WTC11 (cell line): Measurements from ENCODE around the gene STPG3. TPM values are rescaled to one million over a fixed set of nuclear protein-coding genes. Genes with fewer than 3 reads are reported as not detected.

Source experiments
- ATAC-seq: fragments of 200-7000 bp; cut with Tn5 transposase; 2 replicates; pipeline ENCODE4 v1.10.0; 2021; ENCODE audit warnings: mild to moderate bottlenecking, moderate library complexity
- CTCF ChIA-PET: fragments of 300-600 bp; sonication (Branson Sonifier 250); formaldehyde crosslinking; loops from one replicate; lab custom pipeline; 2021; ENCODE audit warnings: antibody characterized with exemption; lab: Charles Lee
- POLR2A ChIA-PET: fragments of 350-600 bp; sonication (Branson Sonifier 250); formaldehyde crosslinking; loops from one replicate; lab custom pipeline; 2021; ENCODE audit warnings: antibody characterized with exemption; lab: Charles Lee
- DNase-seq: peaks from one replicate; pipeline ENCODE4 v3.0.0; 2021; ENCODE audit warnings: low spot score
- H3K27ac Mint-ChIP-seq: 2 replicates; pipeline ENCODE4 v1.8.0; 2021; ENCODE audit warnings: mixed read lengths
- H3K27me3 Mint-ChIP-seq: 2 replicates; pipeline ENCODE4 v1.8.0; 2021; ENCODE audit warnings: low read depth, mild to moderate bottlenecking, moderate library complexity, mixed read lengths
- H3K36me3 Mint-ChIP-seq: 2 replicates; pipeline ENCODE4 v1.8.0; 2021; ENCODE audit warnings: mixed read lengths
- H3K4me1 Mint-ChIP-seq: 2 replicates; pipeline ENCODE4 v1.8.0; 2022; ENCODE audit warnings: mixed read lengths
- H3K4me3 Mint-ChIP-seq: 2 replicates; pipeline ENCODE4 v1.8.0; 2021; ENCODE audit warnings: mild to moderate bottlenecking, moderate library complexity, mixed read lengths
- H3K9me3 Mint-ChIP-seq: 2 replicates; pipeline ENCODE4 v1.8.0; 2021; ENCODE audit warnings: mixed read lengths
- ARID4B ChIP-seq: sonication (generic); formaldehyde crosslinking; IDR thresholded peaks from 2 replicates; pipeline ENCODE4 v1.8.0; 2023; ENCODE audit warnings: missing genetic modification reagents, mild to moderate bottlenecking, borderline replicate concordance
- ERG ChIP-seq: fragments of 250-450 bp; sonication (Bioruptor Pico); IDR thresholded peaks from 2 replicates; pipeline ENCODE4 v1.8.0; 2021; ENCODE audit warnings: mild to moderate bottlenecking
- ETV6 ChIP-seq: sonication (generic); formaldehyde crosslinking; IDR thresholded peaks from 2 replicates; pipeline ENCODE4 v1.8.1; 2022; ENCODE audit warnings: mild to moderate bottlenecking, missing genetic modification reagents
- FOXJ3 ChIP-seq: sonication (generic); formaldehyde crosslinking; IDR thresholded peaks from 2 replicates; pipeline ENCODE4 v1.9.0; 2021; ENCODE audit warnings: missing genetic modification reagents, mild to moderate bottlenecking, borderline replicate concordance
- GABPB1 ChIP-seq: sonication (generic); formaldehyde crosslinking; IDR thresholded peaks from 2 replicates; pipeline ENCODE4 v1.8.1; 2023; ENCODE audit warnings: mild to moderate bottlenecking, missing genetic modification reagents
- GTF2I ChIP-seq: fragments of 250-450 bp; sonication (Bioruptor Pico); conservative IDR thresholded peaks from 2 replicates; pipeline ENCODE4 v1.4.0; 2021; ENCODE audit warnings: mild to moderate bottlenecking
- IRF1 ChIP-seq: sonication (generic); formaldehyde crosslinking; IDR thresholded peaks from 2 replicates; pipeline ENCODE4 v1.8.0; 2023; ENCODE audit warnings: missing genetic modification reagents
- JUN ChIP-seq: sonication (generic); formaldehyde crosslinking; IDR thresholded peaks from 2 replicates; pipeline ENCODE4 v1.8.0; 2023; ENCODE audit warnings: mild to moderate bottlenecking, missing genetic modification reagents
- MAX ChIP-seq: sonication (generic); formaldehyde crosslinking; IDR thresholded peaks from 2 replicates; pipeline ENCODE4 v1.8.0; 2022; ENCODE audit warnings: mild to moderate bottlenecking, missing genetic modification reagents
- NFE2L1 ChIP-seq: sonication (generic); formaldehyde crosslinking; IDR thresholded peaks from 2 replicates; pipeline ENCODE4 v1.8.1; 2023; ENCODE audit warnings: missing genetic modification reagents
- PREB ChIP-seq: sonication (generic); formaldehyde crosslinking; IDR thresholded peaks from 2 replicates; pipeline ENCODE4 v1.8.1; 2022; ENCODE audit warnings: mild to moderate bottlenecking, missing genetic modification reagents, moderate library complexity, borderline replicate concordance
- RELA ChIP-seq: sonication (generic); formaldehyde crosslinking; IDR thresholded peaks from 2 replicates; pipeline ENCODE4 v1.8.1; 2022; ENCODE audit warnings: missing genetic modification reagents, mild to moderate bottlenecking, borderline replicate concordance
- SOX15 ChIP-seq: fragments of 250-450 bp; sonication (Bioruptor Pico); IDR thresholded peaks from 2 replicates; pipeline ENCODE4 v1.9.0; 2021; ENCODE audit warnings: mild to moderate bottlenecking
- STAT6 ChIP-seq: sonication (generic); formaldehyde crosslinking; conservative IDR thresholded peaks from 2 replicates; pipeline ENCODE4 v1.8.1; 2023; ENCODE audit warnings: mild to moderate bottlenecking, low read depth, missing genetic modification reagents, moderate library complexity
- TEAD4 ChIP-seq: sonication (generic); formaldehyde crosslinking; IDR thresholded peaks from 2 replicates; pipeline ENCODE4 v1.8.0; 2022; ENCODE audit warnings: mild to moderate bottlenecking, missing genetic modification reagents
- ZBTB21 ChIP-seq: sonication (generic); formaldehyde crosslinking; IDR thresholded peaks from 2 replicates; pipeline ENCODE4 v1.8.1; 2023; ENCODE audit warnings: mild to moderate bottlenecking, missing genetic modification reagents, borderline replicate concordance
- ZBTB43 ChIP-seq: sonication (generic); formaldehyde crosslinking; IDR thresholded peaks from 2 replicates; pipeline ENCODE4 v1.8.1; 2023; ENCODE audit warnings: mild to moderate bottlenecking, missing genetic modification reagents
- ZMAT4 ChIP-seq: fragments of 250-450 bp; sonication (Bioruptor Pico); IDR thresholded peaks from 2 replicates; pipeline ENCODE4 v1.9.0; 2021; ENCODE audit warnings: mild to moderate bottlenecking
- total RNA-seq: library from RNA; stranded (reverse); gene quantifications from 3 replicates; pipeline ENCODE4 v1.2.3, GENCODE V29; 2021

The STPG3 gene
- total RNA-seq, 1 experiment from 2014 or later = 0.26 TPM

- TF ChIP-seq STAT6 (no peak), TEAD4 (no peak), ZBTB21 (no peak), PREB (CRISPR knock-in tag) (no peak), ZBTB43 (no peak), ETV6 (peak; percentile 92; the same call in 1 of the 2 replicates), MAX (CRISPR knock-in tag) (peak; percentile 12; the same call in 1 of the 2 replicates), ZMAT4 (CRISPR knock-in tag) (no peak), FOXJ3 (CRISPR knock-in tag) (no peak), SOX15 (no peak)
Measured at GRCh38 chr9:137277329-137278041, 26.4 kb downstream of the STPG3 start, which contains the start of gene TOR4A (continued).

- CTCF ChIA-PET = interaction anchor here (0.7 to 2.7 kb wide), 14 partner anchors 9 to 231 kb away, joined by 3 to 30 read pairs (median 6); partner anchors contain the start of genes ENTPD8, EXD3, NELFB and NOXA1
- POLR2A ChIA-PET = interaction anchor here (2.0 kb wide), 1 partner anchor 38 kb away, joined by 12 read pairs; the partner anchor contains the start of gene TUBB4B
- TF ChIP-seq IRF1 (CRISPR knock-in tag) (no peak), TEAD4 (no peak), SOX15 (no peak), PREB (CRISPR knock-in tag) (no peak), GTF2I (CRISPR knock-in tag) (no peak), FOXJ3 (CRISPR knock-in tag) (no peak), ERG (CRISPR knock-in tag) (no peak), NFE2L1 (no peak), ZBTB43 (no peak), JUN (CRISPR knock-in tag) (no peak), RELA (no peak), GABPB1 (CRISPR knock-in tag) (no peak), ARID4B (no peak)
Measured at GRCh38 chr9:137278061-137278701, 27.1 kb downstream of the STPG3 start.

More at GRCh38 chr9:137278061-137278701, 27.1 kb downstream of the STPG3 start:
- H3K4me3 Mint-ChIP-seq = peak overlapping the region; percentile 62
- peaks cover 24% of the 10 kb centered on the region for H3K4me1 Mint-ChIP-seq
- H3K9me3 Mint-ChIP-seq = no peaks in the 10 kb centered on the region
- H3K27me3 Mint-ChIP-seq = peaks cover 15% of the 10 kb centered on the region
- H3K36me3 Mint-ChIP-seq = no peaks in the 10 kb centered on the region
- no peak overlapping the region for H3K27ac Mint-ChIP-seq
- ATAC-seq (no peak), DNase-seq (peak; percentile 48)
